OCI-LY7 (cell line): ENCODE measurements around the gene APCDD1L. TPM values are rescaled to one million over a fixed set of nuclear protein-coding genes. Genes with fewer than 3 reads are reported as not detected.

Experiments used
- BruUV-seq: library from RNA; stranded (reverse); fragments of 400-500 nt; replicated peaks from 2 replicates; lab custom pipeline; 2021; lab: Mats Ljungman, UMichigan
- CTCF ChIA-PET: fragments of 300-600 bp; sonication (Branson Sonifier 250); formaldehyde crosslinking; loops from one replicate; lab custom pipeline; 2022; ENCODE audit warnings: antibody characterized with exemption; ENCODE audit not compliant: unreplicated experiment; lab: Charles Lee
- POLR2A ChIA-PET: fragments of 300-600 bp; sonication (Branson Sonifier 250); formaldehyde crosslinking; loops from one replicate; lab custom pipeline; 2022; ENCODE audit warnings: antibody characterized with exemption; lab: Charles Lee
- DNase-seq: peaks from one replicate; pipeline ENCODE4 v3.0.0-alpha.2; 2015; ENCODE audit warnings: low spot score
- H2AFZ ChIP-seq: fragments of 200-600 bp; sonication (generic), shearing (Covaris generic); 2 replicates; pipeline ENCODE4 v1.6.1; 2014; ENCODE audit warnings: mild to moderate bottlenecking, antibody characterized with exemption, low read length, moderate library complexity
- H3K27ac ChIP-seq: fragments of 200-600 bp; sonication (generic); 2 replicates; pipeline ENCODE4 v1.5.1; 2014; ENCODE audit warnings: mixed run types, low read depth, mild to moderate bottlenecking, moderate library complexity, low read length, inconsistent platforms; ENCODE audit not compliant: poor library complexity, severe bottlenecking
- H3K36me3 ChIP-seq: fragments of 200-600 bp; sonication (generic); 2 replicates; pipeline ENCODE4 v1.6.1; 2014; ENCODE audit warnings: mild to moderate bottlenecking, antibody characterized with exemption, low read length, moderate library complexity, mixed read lengths; ENCODE audit not compliant: insufficient read depth
- H3K4me1 ChIP-seq: fragments of 200-600 bp; sonication (generic); 2 replicates; pipeline ENCODE4 v1.5.1; 2014; ENCODE audit warnings: mild to moderate bottlenecking, low read length; ENCODE audit not compliant: insufficient read depth, poor library complexity, severe bottlenecking
- H3K4me2 ChIP-seq: fragments of 200-600 bp; sonication (generic); 2 replicates; pipeline ENCODE4 v1.6.1; 2014; ENCODE audit warnings: mild to moderate bottlenecking, low read length
- H3K4me3 ChIP-seq: fragments of 200-600 bp; sonication (generic); 2 replicates; pipeline ENCODE4 v1.5.1; 2014; ENCODE audit warnings: mild to moderate bottlenecking, low read depth, low read length; ENCODE audit not compliant: poor library complexity, severe bottlenecking
- H3K79me2 ChIP-seq: fragments of 200-600 bp; sonication (generic); 2 replicates; pipeline ENCODE4 v1.6.1; 2016; ENCODE audit warnings: low read depth, mild to moderate bottlenecking, low read length, moderate library complexity, mixed read lengths; ENCODE audit not compliant: insufficient read depth
- H3K9me2 ChIP-seq: fragments of 200-600 bp; sonication (generic); 2 replicates; pipeline ENCODE4 v1.6.1; 2016; ENCODE audit warnings: mild to moderate bottlenecking, low read length, mixed read lengths; ENCODE audit not compliant: insufficient read depth
- H3K9me3 ChIP-seq: fragments of 200-600 bp; sonication (generic); 2 replicates; pipeline ENCODE4 v1.6.1; 2014; ENCODE audit warnings: mild to moderate bottlenecking, mixed run types, low read length, mixed read lengths
- H4K20me1 ChIP-seq: fragments of 200-600 bp; sonication (generic); 2 replicates; pipeline ENCODE4 v1.6.1; 2014; ENCODE audit warnings: mild to moderate bottlenecking, antibody characterized with exemption, low read length, moderate library complexity, mixed read lengths; ENCODE audit not compliant: insufficient read depth
- CTCF ChIP-seq: fragments of 200-600 bp; sonication (generic); conservative IDR thresholded peaks from 2 replicates; pipeline ENCODE4 v1.5.1; 2014; ENCODE audit warnings: mild to moderate bottlenecking, antibody characterized with exemption, low read length, moderate library complexity, mixed read lengths
- EZH2phosphoT487 ChIP-seq: fragments of 200-600 bp; sonication (generic); IDR thresholded peaks from 2 replicates; pipeline ENCODE4 v1.6.1; 2018; ENCODE audit warnings: low read depth, borderline replicate concordance, mild to moderate bottlenecking, mixed run types, antibody characterized with exemption, low read length, moderate library complexity, mixed read lengths
- intact Hi-C: fragments of 100-400 bp; cut with micrococcal nuclease; formaldehyde crosslinking; loops from one replicate; pipeline ENCODE4 v1.10.0; 2022; ENCODE audit not compliant: unreplicated experiment
- total RNA-seq, 2 experiments: library from RNA; depleted of rRNA in 1 of 2; stranded (reverse); fragments of >200 nt in 1 of 2; shearing (Covaris generic) in 1 of 2; gene quantifications; 2 replicates each; pipeline ENCODE4 v1.2.3, GENCODE V29; 2014 to 2022

APCDD1L gene
- total RNA-seq, 2 experiments from 2014 or later: not detected

GRCh38 chr20:58466729-58467571, 48.2 kb downstream of the APCDD1L start:
- POLR2A ChIA-PET: no interaction called here
- no peak for DNase-seq
- Histone ChIP-seq H3K9me3 (no peaks in the 10 kb centered on the region), H3K79me2 (no peaks in the 10 kb centered on the region), H3K4me3 (no peak overlapping the region), H3K4me1 (no peaks in the 10 kb centered on the region), H2AFZ (no peak overlapping the region), H3K4me2 (no peak overlapping the region), H3K27ac (no peak overlapping the region), H3K36me3 (no peaks in the 10 kb centered on the region), H4K20me1 (no peaks in the 10 kb centered on the region; the same call in 1 of the 2 replicates), H3K9me2 (no peaks in the 10 kb centered on the region)
- TF ChIP-seq EZH2phosphoT487: no peak
- TF ChIP-seq CTCF: no peak
- intact Hi-C loops: no loop called here
- no TSS peak for BruUV-seq
- CTCF ChIA-PET: no interaction called here

- H3K36me3 ChIP-seq: no peaks in the 10 kb centered on the region
- no peaks in the 10 kb centered on the region for H3K9me2 ChIP-seq
- intact Hi-C loops: no loop called here
- no TSS peak for BruUV-seq
- H4K20me1 ChIP-seq: no peaks in the 10 kb centered on the region; the same call in 1 of the 2 replicates
- H3K79me2 ChIP-seq: no peaks in the 10 kb centered on the region
- ChIA-PET POLR2A (no interaction called here), CTCF (no interaction called here)
- no peaks in the 10 kb centered on the region for H3K4me1 ChIP-seq
- no peak overlapping the region for H3K27ac ChIP-seq
- H3K4me3 ChIP-seq: no peak overlapping the region
- H3K4me2 ChIP-seq: no peak overlapping the region
- TF ChIP-seq EZH2phosphoT487: no peak
- TF ChIP-seq CTCF: no peak
- no peaks in the 10 kb centered on the region for H3K9me3 ChIP-seq
- DNase-seq: no peak
- H2AFZ ChIP-seq: no peak overlapping the region
These were observed 49.0 kb downstream of the APCDD1L start for GRCh38 chr20:58466095-58466708.

- BruUV-seq: no TSS peak
- no peak overlapping the region for H3K27ac ChIP-seq
- no peak overlapping the region for H2AFZ ChIP-seq
- no peaks in the 10 kb centered on the region for H3K9me3 ChIP-seq
- no peaks in the 10 kb centered on the region; the same call in 1 of the 2 replicates for H4K20me1 ChIP-seq
- no peaks in the 10 kb centered on the region for H3K9me2 ChIP-seq
- H3K4me2 ChIP-seq: no peak overlapping the region
- DNase-seq: no peak
- POLR2A ChIA-PET: no interaction called here
- H3K4me3 ChIP-seq: no peak overlapping the region
- TF ChIP-seq CTCF: no peak
- no peak for TF ChIP-seq EZH2phosphoT487
- H3K4me1 ChIP-seq: no peaks in the 10 kb centered on the region
- intact Hi-C loops: no loop called here
- no peaks in the 10 kb centered on the region for H3K36me3 ChIP-seq
- CTCF ChIA-PET: no interaction called here
- H3K79me2 ChIP-seq: no peaks in the 10 kb centered on the region
These were observed 50.4 kb downstream of the APCDD1L start for GRCh38 chr20:58464838-58465237.
